Gastroesophageal sphincter (tissue), 3 donors: ENCODE measurements around the gene RGS5.

Experiments
- CTCF ChIP-seq, 4 experiments: fragments of 200-600 bp in 2 of 4; fragments of 450-650 bp in 2 of 4; sonication (generic) in 1 of 4; IDR thresholded peaks; one replicate each; pipeline ENCODE4 v1.5.1; 2017 to 2019; ENCODE audit warnings: antibody characterized with exemption in 4 of 4, mild to moderate bottlenecking in 2 of 4, moderate library complexity in 2 of 4
- EP300 ChIP-seq: sonication (generic); formaldehyde crosslinking; IDR thresholded peaks from one replicate; pipeline ENCODE4 v1.6.1; 2017; ENCODE audit warnings: antibody characterized with exemption, mild to moderate bottlenecking
- POLR2A ChIP-seq, 2 donors: fragments of 450-650 bp; IDR thresholded peaks; one replicate each; pipeline ENCODE4 v1.6.1; 2017; ENCODE audit warnings: antibody characterized with exemption in 2 of 2, mild to moderate bottlenecking in 2 of 2, moderate library complexity in 1 of 2
- POLR2AphosphoS5 ChIP-seq: sonication (generic); formaldehyde crosslinking; IDR thresholded peaks from one replicate; pipeline ENCODE4 v1.6.1; 2017; ENCODE audit warnings: antibody characterized with exemption

GRCh38 chr1:163230827-163231226 is 28.1 kb upstream of the RGS5 start:
- TF ChIP-seq POLR2A (IDR thresholded peaks at IDR 0.05) (no peak), CTCF (IDR thresholded peaks at IDR 0.05) (no peak), POLR2AphosphoS5 (no peak), EP300 (no peak)
